A549 (cell line): ENCODE measurements around the gene EP400. TPM values are rescaled to one million over a fixed set of nuclear protein-coding genes. Genes with fewer than 3 reads are reported as not detected.
A peak's percentile ranks its signal among the peaks of the same experiment; 100 is the strongest.

Experiments
- ATAC-seq, 2 experiments: fragments of 200-7000 bp in 1 of 2; fragments of >200 bp in 1 of 2; cut with Nextera tagmentation in 1 of 2; cut with Tn5 transposase in 1 of 2; 3 replicates each; pipeline versions ENCODE4 v1.8.0 to v1.9.1; 2018 to 2020; ENCODE audit warnings: mild to moderate bottlenecking in 1 of 2, moderate library complexity in 1 of 2
- CTCF ChIA-PET: fragments of 300-600 bp; sonication (Branson Sonifier 250); formaldehyde crosslinking; extraction: SDS; loops from one replicate; lab custom pipeline; 2021; ENCODE audit warnings: antibody characterized with exemption, inconsistent platforms; lab: Yijun Ruan, JAX
- POLR2A ChIA-PET: fragments of 350-600 bp; formaldehyde crosslinking; extraction: SDS; loops from one replicate; lab custom pipeline; 2021; ENCODE audit warnings: antibody characterized with exemption, inconsistent platforms; lab: Yijun Ruan, JAX
- DNase-seq, 2 experiments: peaks; one replicate each; pipeline versions ENCODE4 v3.0.0 to v3.0.0-alpha.2; 2011 to 2016; ENCODE audit warnings: low read depth in 1 of 2, low spot score in 1 of 2
- FAIRE-seq: peaks from 2 replicates; lab custom pipeline; 2011; peaks lifted over from hg19 to GRCh38; lab: Jason Lieb, UNC
- H3K27ac ChIP-seq, 2 experiments: fragments of >200 bp; sonication (Bioruptor Twin); formaldehyde crosslinking; 3 replicates each; pipeline ENCODE4 v1.5.1; 2016 to 2017
- H3K4me1 ChIP-seq: fragments of >200 bp; sonication (Bioruptor Twin); formaldehyde crosslinking; 3 replicates; pipeline ENCODE4 v1.6.1; 2016
- H3K4me2 ChIP-seq: fragments of >200 bp; sonication (Bioruptor Twin); formaldehyde crosslinking; 3 replicates; pipeline ENCODE4 v1.6.1; 2016
- H3K4me3 ChIP-seq: fragments of >200 bp; sonication (Bioruptor Twin); formaldehyde crosslinking; 3 replicates; pipeline ENCODE4 v1.5.1; 2016
- H3K9me3 ChIP-seq: fragments of >200 bp; sonication (Bioruptor Twin); formaldehyde crosslinking; 3 replicates; pipeline ENCODE4 v1.6.1; 2016
- FOSB ChIP-seq: fragments of 250-450 bp; sonication (Bioruptor Pico); IDR thresholded peaks from 2 replicates; pipeline ENCODE4 v1.5.0; 2020; ENCODE audit warnings: mild to moderate bottlenecking, moderate library complexity
- HOXB5 ChIP-seq: fragments of 250-450 bp; sonication (Bioruptor Pico); IDR thresholded peaks from 2 replicates; pipeline ENCODE4 v1.5.0; 2020; ENCODE audit warnings: mild to moderate bottlenecking, moderate library complexity
- KDM1A ChIP-seq: fragments of 200-600 bp; sonication (generic); IDR thresholded peaks from 2 replicates; pipeline ENCODE4 v1.6.1; 2016; ENCODE audit warnings: low read depth, mild to moderate bottlenecking
- MAX ChIP-seq: IDR thresholded peaks from 2 replicates; pipeline ENCODE4 v1.6.1; 2012
- NFE2L2 ChIP-seq: fragments of 150-350 bp; conservative IDR thresholded peaks from 2 replicates; pipeline ENCODE4 v1.6.1; 2014; ENCODE audit warnings: low read length
- NPAS2 ChIP-seq: fragments of 250-450 bp; sonication (Bioruptor Pico); IDR thresholded peaks from 2 replicates; pipeline ENCODE4 v1.8.0; 2022; ENCODE audit warnings: mild to moderate bottlenecking, moderate library complexity, borderline replicate concordance
- POLR2AphosphoS2 ChIP-seq: conservative IDR thresholded peaks from 2 replicates; pipeline ENCODE4 v1.6.1; 2012; ENCODE audit warnings: low read length, improper control_type of control experiment, inconsistent platforms
- TFCP2L1 ChIP-seq: fragments of 250-450 bp; sonication (Bioruptor Pico); IDR thresholded peaks from 2 replicates; pipeline ENCODE4 v1.5.0; 2021; ENCODE audit warnings: mild to moderate bottlenecking
- USF2 ChIP-seq: fragments of 450-650 bp; IDR thresholded peaks from 2 replicates; pipeline ENCODE4 v1.6.1; 2014; ENCODE audit warnings: antibody characterized with exemption
- WGBS: methylation state at CpG from one replicate; pipeline ENCODE4 v1.1.6; 2017; ENCODE audit errors: missing lambda C conversion rate; 5-methylcytosine and 5-hydroxymethylcytosine counted together
- polyA plus RNA-seq, 4 experiments: library from polyadenylated mRNA; depleted of rRNA in 3 of 4; stranded (reverse); fragments of >200 nt; fragmentation: RNase III in 1 of 4; extraction: RNeasy Plus Mini Kit Qiagen cat#74134 plus additional on column Dnase treatment in 1 of 4; gene quantifications; 2 replicates in 3 of 4; 3 replicates in 1 of 4; pipeline ENCODE4 v1.2.3, GENCODE V29; 2011 to 2017
- TF ChIP-seq, protein P1 (sequence below): fragments of 250-450 bp; sonication (Bioruptor Pico); IDR thresholded peaks from 2 replicates; pipeline ENCODE4 v1.5.0; 2021; ENCODE audit warnings: mild to moderate bottlenecking, moderate library complexity, borderline replicate concordance

EP400 gene
- polyA plus RNA-seq, 2 of the 4 experiments (the other 2 are of a cell fraction) = 9.7 to 15.2 TPM

DNA sequence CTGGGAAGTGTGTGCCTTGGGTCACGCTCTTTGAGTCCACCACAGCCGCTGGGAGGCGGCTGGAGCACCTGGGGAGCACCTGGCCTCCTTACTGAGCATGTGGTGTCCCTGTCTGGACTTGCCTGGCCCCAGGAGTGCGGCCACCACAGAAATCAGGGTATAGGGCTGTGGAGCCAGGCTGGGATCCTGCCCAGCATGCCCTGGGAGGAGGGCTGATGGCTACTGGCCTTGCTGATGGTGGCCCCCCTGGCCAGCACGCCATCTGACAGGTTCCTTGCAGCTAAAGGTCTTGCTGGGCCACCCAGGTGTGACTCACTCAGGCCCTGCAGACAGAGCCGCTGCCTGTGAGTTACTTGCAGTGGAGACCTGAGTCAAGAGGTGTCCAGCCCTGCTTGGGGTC is 49.3 kb upstream of the EP400 start:
- no peak overlapping the region for H3K4me3 ChIP-seq
- TF ChIP-seq MAX = no peak
- H3K4me2 ChIP-seq = peak overlapping the region; percentile 18; the same call in 1 of the 3 replicates
- POLR2A ChIA-PET = no interaction called here
- 89% methylated on average over 6 of the region's 6 CpGs for WGBS
- no peaks in the 10 kb centered on the region for H3K9me3 ChIP-seq
- DNase-seq (peak in 1 of 2 experiments; percentile 28), ATAC-seq (no peak), FAIRE-seq (no peak)
- peaks cover 60% of the 10 kb centered on the region for H3K4me1 ChIP-seq
- H3K27ac ChIP-seq = peak overlapping the region; percentile 12 to 50; a peak in 3 of 6 replicates
- CTCF ChIA-PET = interaction anchor here (0.7 to 1.3 kb wide), 4 partner anchors 49 to 137 kb away, joined by 3 to 4 read pairs (median 3); partner anchors contain the start of gene EP400

- TF ChIP-seq USF2 = no peak
- no peak for TF ChIP-seq POLR2AphosphoS2
- TF ChIP-seq TFCP2L1 (CRISPR knock-in tag) = no peak
- TF ChIP-seq, protein P1, sequence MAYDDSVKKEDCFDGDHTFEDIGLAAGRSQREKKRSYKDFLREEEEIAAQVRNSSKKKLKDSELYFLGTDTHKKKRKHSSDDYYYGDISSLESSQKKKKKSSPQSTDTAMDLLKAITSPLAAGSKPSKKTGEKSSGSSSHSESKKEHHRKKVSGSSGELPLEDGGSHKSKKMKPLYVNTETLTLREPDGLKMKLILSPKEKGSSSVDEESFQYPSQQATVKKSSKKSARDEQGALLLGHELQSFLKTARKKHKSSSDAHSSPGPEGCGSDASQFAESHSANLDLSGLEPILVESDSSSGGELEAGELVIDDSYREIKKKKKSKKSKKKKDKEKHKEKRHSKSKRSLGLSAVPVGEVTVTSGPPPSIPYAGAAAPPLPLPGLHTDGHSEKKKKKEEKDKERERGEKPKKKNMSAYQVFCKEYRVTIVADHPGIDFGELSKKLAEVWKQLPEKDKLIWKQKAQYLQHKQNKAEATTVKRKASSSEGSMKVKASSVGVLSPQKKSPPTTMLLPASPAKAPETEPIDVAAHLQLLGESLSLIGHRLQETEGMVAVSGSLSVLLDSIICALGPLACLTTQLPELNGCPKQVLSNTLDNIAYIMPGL (CRISPR knock-in tag) = no peak
- no peak for FAIRE-seq
- H3K4me2 ChIP-seq = peak overlapping the region; percentile 3; the same call in 1 of the 3 replicates
- H3K27ac ChIP-seq = peak overlapping the region in 1 of 2 experiments; percentile 68; a peak in 2 of 6 replicates
- peak; percentile 13 to 23; a peak in 5 of 6 replicates for ATAC-seq
- ChIA-PET CTCF (interaction anchor here (0.6 to 1.3 kb wide), 8 partner anchors 18 to 139 kb away, joined by 3 to 4 read pairs (median 4); partner anchors contain the start of gene EP400), POLR2A (no interaction called here)
- H3K9me3 ChIP-seq = no peaks in the 10 kb centered on the region
- DNase-seq = peak in 1 of 2 experiments; percentile 21
- H3K4me3 ChIP-seq = no peak overlapping the region
- WGBS = 81% methylated on average over 29 of the region's 30 CpGs
- peaks cover 57% of the 10 kb centered on the region for H3K4me1 ChIP-seq
These were observed 48.1 kb upstream of the EP400 start for GRCh38 chr12:131901431-131902331.

GRCh38 chr12:131902332-131903241 is 47.2 kb upstream of the EP400 start:
- WGBS = 86% methylated on average over 18 of the region's 25 CpGs
- no peak for FAIRE-seq
- TF ChIP-seq HOXB5 (CRISPR knock-in tag) (no peak), NPAS2 (CRISPR knock-in tag) (no peak), TFCP2L1 (CRISPR knock-in tag) (no peak), MAX (no peak), FOSB (no peak), KDM1A (no peak), NFE2L2 (no peak), POLR2AphosphoS2 (peak; percentile 30; the same call in 1 of the 2 replicates)
- peak; percentile 1 to 3; a peak in 4 of 6 replicates for ATAC-seq
- Histone ChIP-seq H3K9me3 (no peaks in the 10 kb centered on the region), H3K27ac (peak overlapping the region in 1 of 2 experiments; percentile 68; a peak in 2 of 6 replicates), H3K4me2 (no peak overlapping the region), H3K4me3 (no peak overlapping the region), H3K4me1 (peaks cover 48% of the 10 kb centered on the region)
- DNase-seq = no peak
- CTCF ChIA-PET = interaction anchor here (2.6 kb wide), 1 partner anchor 51 kb away, joined by 14 read pairs; no protein-coding TSS in a partner anchor
- POLR2A ChIA-PET = no interaction called here
